PFSK-1 (cell line): Measurements from ENCODE around the gene VAV2.

ENCODE experiments used
- FOXP2 ChIP-seq: optimal IDR thresholded peaks from 2 replicates; pipeline ENCODE3; 2011; ENCODE audit warnings: borderline replicate concordance, control low read depth, inconsistent platforms; ENCODE audit not compliant: insufficient read depth; ENCODE audit errors: extremely low read length, extremely low read depth
- POLR2AphosphoS5 ChIP-seq: IDR thresholded peaks from 2 replicates; pipeline ENCODE4 v1.6.1; 2012; ENCODE audit warnings: low read depth, mild to moderate bottlenecking, control low read depth, low read length, moderate library complexity
- SIN3A ChIP-seq: IDR thresholded peaks from 2 replicates; pipeline ENCODE4 v1.6.1; 2012; ENCODE audit warnings: mild to moderate bottlenecking, low read length, moderate library complexity, borderline replicate concordance; ENCODE audit not compliant: insufficient read depth
- TAF1 ChIP-seq: IDR thresholded peaks from 2 replicates; pipeline ENCODE4 v1.6.1; 2012; ENCODE audit warnings: low read length, control low read depth, borderline replicate concordance; ENCODE audit not compliant: insufficient read depth
- TF ChIP-seq, protein P1 (sequence below), 2 experiments: IDR thresholded peaks; 2 replicates each; pipeline versions ENCODE4 v1.6.1 to v1.8.0; 2011 to 2012; ENCODE audit warnings: low read depth in 2 of 2, low read length in 2 of 2, control low read depth in 1 of 2, inconsistent platforms in 1 of 2, mild to moderate bottlenecking in 1 of 2, moderate library complexity in 1 of 2; ENCODE audit not compliant: insufficient read depth in 1 of 2

The VAV2 gene

DNA sequence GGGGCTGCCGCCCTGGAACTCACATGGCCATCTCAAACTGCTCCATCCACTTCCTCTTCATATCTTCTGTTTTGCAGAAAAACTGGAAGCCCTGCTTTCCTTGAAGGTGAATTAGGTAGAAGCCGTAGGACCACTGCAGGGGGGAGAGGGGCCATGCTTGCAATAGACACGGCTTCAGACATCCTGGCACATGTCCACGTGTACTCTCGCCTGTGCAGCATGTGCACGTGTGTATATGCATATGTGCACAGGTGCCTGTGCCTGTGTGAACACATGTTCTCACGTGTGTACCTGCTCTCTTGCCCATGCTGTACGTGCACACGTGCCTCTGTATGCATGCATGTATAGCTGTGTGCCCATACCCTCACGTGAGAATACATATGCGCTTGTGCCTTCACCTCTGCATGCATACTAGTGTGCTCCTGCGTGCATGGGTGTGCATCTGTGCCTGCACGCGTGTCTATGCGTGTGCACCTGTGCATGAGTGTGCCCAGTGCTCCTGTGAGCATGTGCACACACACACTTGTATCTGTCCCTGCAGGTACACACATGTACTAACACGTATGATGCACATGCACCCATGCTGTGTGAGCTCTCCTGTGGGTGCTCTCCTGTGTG lies 206.3 kb downstream of the VAV2 start:
- TF ChIP-seq FOXP2 (no peak), TAF1 (no peak), SIN3A (no peak), POLR2AphosphoS5 (no peak)
- TF ChIP-seq, protein P1, sequence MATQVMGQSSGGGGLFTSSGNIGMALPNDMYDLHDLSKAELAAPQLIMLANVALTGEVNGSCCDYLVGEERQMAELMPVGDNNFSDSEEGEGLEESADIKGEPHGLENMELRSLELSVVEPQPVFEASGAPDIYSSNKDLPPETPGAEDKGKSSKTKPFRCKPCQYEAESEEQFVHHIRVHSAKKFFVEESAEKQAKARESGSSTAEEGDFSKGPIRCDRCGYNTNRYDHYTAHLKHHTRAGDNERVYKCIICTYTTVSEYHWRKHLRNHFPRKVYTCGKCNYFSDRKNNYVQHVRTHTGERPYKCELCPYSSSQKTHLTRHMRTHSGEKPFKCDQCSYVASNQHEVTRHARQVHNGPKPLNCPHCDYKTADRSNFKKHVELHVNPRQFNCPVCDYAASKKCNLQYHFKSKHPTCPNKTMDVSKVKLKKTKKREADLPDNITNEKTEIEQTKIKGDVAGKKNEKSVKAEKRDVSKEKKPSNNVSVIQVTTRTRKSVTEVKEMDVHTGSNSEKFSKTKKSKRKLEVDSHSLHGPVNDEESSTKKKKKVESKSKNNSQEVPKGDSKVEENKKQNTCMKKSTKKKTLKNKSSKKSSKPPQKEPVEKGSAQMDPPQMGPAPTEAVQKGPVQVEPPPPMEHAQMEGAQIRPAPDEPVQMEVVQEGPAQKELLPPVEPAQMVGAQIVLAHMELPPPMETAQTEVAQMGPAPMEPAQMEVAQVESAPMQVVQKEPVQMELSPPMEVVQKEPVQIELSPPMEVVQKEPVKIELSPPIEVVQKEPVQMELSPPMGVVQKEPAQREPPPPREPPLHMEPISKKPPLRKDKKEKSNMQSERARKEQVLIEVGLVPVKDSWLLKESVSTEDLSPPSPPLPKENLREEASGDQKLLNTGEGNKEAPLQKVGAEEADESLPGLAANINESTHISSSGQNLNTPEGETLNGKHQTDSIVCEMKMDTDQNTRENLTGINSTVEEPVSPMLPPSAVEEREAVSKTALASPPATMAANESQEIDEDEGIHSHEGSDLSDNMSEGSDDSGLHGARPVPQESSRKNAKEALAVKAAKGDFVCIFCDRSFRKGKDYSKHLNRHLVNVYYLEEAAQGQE (IDR thresholded peaks at IDR 0.05; ENCODE audit: insufficient read depth in 1 of 2, low read depth in 2 of 2, low read length in 2 of 2), result no peak

DNA sequence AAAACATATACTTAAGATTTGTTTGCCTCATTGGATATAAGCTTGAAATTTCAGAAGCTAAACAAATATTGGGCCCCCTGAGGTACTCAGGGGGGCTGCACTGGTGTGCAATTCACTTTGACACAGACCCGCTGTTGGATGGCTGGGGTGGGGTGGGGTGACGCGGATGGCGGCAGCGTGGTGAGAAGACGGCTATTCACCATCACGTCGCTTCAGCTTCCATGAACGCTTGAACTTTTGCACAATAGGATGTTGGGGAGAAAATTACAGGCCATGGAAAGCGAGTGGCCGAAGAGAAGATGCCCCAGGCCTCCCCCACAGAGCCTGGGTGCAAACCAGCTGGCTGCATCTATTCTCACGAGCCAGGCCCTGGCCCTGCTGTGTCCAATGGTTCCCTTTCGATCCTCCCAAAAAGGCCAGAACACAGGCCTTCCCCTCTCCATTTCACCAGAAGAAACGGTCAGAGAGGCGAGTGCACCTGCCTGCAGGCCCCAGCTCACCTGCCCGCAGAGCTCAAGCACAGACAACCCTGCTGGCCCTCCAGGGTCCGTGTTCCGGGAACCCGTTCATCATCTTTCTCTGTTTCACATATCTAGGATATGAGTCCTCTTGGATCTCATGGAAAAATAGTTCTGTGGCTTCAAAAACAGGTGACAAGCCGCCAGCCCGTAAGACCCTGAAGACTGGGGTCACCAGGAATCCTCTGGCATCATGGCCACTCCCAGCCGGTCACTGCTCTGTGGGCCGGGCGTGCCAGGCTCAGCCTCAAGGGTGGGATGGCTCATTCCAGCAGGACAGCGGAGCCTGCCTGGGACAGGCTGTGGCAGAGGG lies 207.2 kb downstream of the VAV2 start:
- TF ChIP-seq, protein P1 (IDR thresholded peaks at IDR 0.05; ENCODE audit: insufficient read depth in 1 of 2, low read depth in 2 of 2, low read length in 2 of 2), result no peak
- TF ChIP-seq POLR2AphosphoS5 (no peak), SIN3A (no peak), FOXP2 (no peak), TAF1 (no peak)

DNA sequence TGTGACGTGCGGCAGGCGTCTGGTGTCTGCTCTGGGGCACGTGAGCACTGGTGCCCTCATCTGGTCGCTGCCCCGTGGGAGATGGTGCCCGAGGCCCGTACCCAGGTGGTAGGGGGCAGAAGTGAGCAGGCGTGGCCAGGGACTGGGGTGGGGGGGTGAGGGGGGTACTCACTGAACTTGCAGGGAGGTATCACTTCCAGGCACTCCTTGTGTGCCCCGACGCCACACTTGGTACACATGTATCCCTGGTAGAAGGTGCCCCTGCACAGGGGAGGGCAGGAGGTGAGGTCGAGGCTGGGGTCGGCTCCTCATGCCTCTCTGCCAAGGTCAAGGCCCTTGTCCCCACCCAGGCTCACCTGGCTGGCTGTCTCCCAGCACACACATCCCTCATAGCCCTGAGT lies 208.8 kb downstream of the VAV2 start:
- TF ChIP-seq, protein P1 (IDR thresholded peaks at IDR 0.05; ENCODE audit: insufficient read depth in 1 of 2, low read depth in 2 of 2, low read length in 2 of 2), result no peak
- TF ChIP-seq FOXP2 (no peak), TAF1 (no peak), POLR2AphosphoS5 (no peak)

DNA sequence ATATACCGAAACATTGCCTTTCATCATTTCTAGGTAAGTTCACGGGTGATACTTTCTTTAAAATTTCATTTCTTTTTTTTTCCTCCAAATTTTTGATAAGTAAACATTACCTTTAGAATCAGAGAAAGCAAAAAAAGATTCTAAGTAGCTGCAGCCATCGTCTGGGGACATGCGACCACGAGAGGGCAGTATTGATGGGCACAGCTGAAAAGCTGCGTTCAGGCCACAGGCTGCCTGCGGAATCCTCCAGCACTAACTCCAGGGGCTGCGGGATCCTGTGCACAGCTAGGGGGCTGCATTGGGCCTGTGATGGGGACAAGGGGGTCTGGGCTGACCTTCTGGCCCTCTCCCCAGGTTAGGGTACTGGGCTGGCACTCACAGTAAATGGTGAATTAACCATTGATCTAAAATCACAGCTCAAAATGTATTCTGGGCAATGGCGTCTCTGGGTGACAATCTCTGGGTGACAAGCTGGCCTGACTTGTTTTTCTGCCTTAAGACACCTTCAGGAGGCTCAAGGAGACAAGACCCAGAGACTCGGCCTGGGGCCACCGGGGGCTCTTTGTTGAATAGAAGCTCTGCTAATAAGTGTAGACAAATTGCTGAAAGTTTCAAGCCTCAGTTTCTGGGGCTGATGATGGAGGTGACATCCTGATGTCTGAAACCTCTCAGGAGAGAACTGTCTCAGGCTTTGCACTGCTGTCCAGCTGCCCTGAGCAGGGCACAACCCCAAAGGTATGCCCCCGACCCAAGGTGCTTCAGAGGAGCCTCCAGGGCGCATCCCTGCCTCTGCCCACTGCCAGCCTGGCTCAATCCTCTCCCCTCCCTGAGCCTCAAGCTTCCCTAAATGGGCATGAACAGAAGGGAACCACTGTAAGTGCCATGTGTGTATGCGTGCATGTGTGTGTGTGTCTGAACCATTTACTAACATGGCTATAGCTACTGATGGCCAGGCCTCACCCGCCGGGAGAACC lies 209.7 kb downstream of the VAV2 start:
- no peak for TF ChIP-seq SIN3A
- no peak for TF ChIP-seq TAF1

DNA sequence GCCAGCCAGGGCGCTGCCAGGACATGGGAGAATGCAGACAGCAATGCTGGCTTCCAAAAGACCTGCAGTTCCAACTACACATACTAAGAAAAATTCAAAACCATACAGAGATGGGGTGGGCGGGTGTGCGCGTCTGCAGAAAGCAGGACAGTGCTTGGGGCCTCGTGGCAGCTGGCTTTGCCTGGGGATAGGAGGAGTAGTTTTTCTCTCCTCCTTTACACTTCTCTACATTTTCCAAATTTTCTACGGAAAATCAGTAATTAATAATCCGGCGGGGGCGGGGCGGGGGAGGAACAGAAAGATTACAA lies 210.3 kb downstream of the VAV2 start:
- no peak for TF ChIP-seq POLR2AphosphoS5
- TF ChIP-seq FOXP2, result no peak
- no peak for TF ChIP-seq SIN3A
- TF ChIP-seq TAF1, result no peak
- TF ChIP-seq, protein P1 (IDR thresholded peaks at IDR 0.05; ENCODE audit: insufficient read depth in 1 of 2, low read depth in 2 of 2, low read length in 2 of 2), result no peak
